ENCODE data around the gene LYST. TPM values are rescaled to one million over a fixed set of nuclear protein-coding genes. Genes with fewer than 3 reads are reported as not detected.
"Not testable (repeated sequence)": the region's sequence is repeated elsewhere in the genome, so short reads cannot be mapped to it uniquely, and the experiment has no call there.

The LYST gene
- total RNA-seq, 1 donor from 2014 or later: 7.2 TPM

- Mint-ChIP-seq H3K4me1 (peaks cover 9% of the 10 kb centered on the region), H3K4me3 (no peak overlapping the region), H3K36me3 (no peaks in the 10 kb centered on the region), H3K9me3 (no peaks in the 10 kb centered on the region), H3K27ac (no peak overlapping the region), H3K27me3 (ENCODE audit: low read depth) (peaks cover 56% of the 10 kb centered on the region)
- DNase-seq (ENCODE audit: low spot score in 2 of 2, unreplicated experiment in 2 of 2): no peak
- TF ChIP-seq CTCF (IDR thresholded peaks at IDR 0.05; ENCODE audit: unreplicated experiment): no peak
Measured at GRCh38 chr1:235642011-235642942, 224.4 kb downstream of the LYST start.

GRCh38 chr1:235640580-235640979 lies 226.1 kb downstream of the LYST start:
- Mint-ChIP-seq H3K36me3 (no peaks in the 10 kb centered on the region), H3K4me3 (no peak overlapping the region), H3K9me3 (no peaks in the 10 kb centered on the region), H3K4me1 (peaks cover 9% of the 10 kb centered on the region), H3K27ac (no peak overlapping the region), H3K27me3 (ENCODE audit: low read depth) (peaks cover 40% of the 10 kb centered on the region)
- DNase-seq (ENCODE audit: low spot score in 2 of 2, unreplicated experiment in 2 of 2): no peak
- no peak for TF ChIP-seq CTCF (IDR thresholded peaks at IDR 0.05; ENCODE audit: unreplicated experiment)

GRCh38 chr1:235639226-235640205 lies 227.2 kb downstream of the LYST start:
- H3K9me3 Mint-ChIP-seq: no peaks in the 10 kb centered on the region
- H3K4me1 Mint-ChIP-seq: peaks cover 9% of the 10 kb centered on the region
- H3K27me3 Mint-ChIP-seq (ENCODE audit: low read depth): peaks cover 33% of the 10 kb centered on the region
- H3K4me3 Mint-ChIP-seq: no peak overlapping the region
- H3K27ac Mint-ChIP-seq: no peak overlapping the region
- DNase-seq (ENCODE audit: low spot score in 2 of 2, unreplicated experiment in 2 of 2): no peak
- no peaks in the 10 kb centered on the region for H3K36me3 Mint-ChIP-seq
- no peak for TF ChIP-seq CTCF (IDR thresholded peaks at IDR 0.05; ENCODE audit: unreplicated experiment)

GRCh38 chr1:235638612-235639011 lies 228.1 kb downstream of the LYST start:
- not testable (repeated sequence) for H3K9me3 Mint-ChIP-seq; H3K4me1 Mint-ChIP-seq; H3K27ac Mint-ChIP-seq; DNase-seq (ENCODE audit: low spot score in 2 of 2, unreplicated experiment in 2 of 2); H3K36me3 Mint-ChIP-seq; H3K4me3 Mint-ChIP-seq
- peaks cover 25% of the 10 kb centered on the region for H3K27me3 Mint-ChIP-seq (ENCODE audit: low read depth)

- peaks cover 19% of the 10 kb centered on the region for H3K27me3 Mint-ChIP-seq (ENCODE audit: low read depth)
- no peak overlapping the region for H3K4me3 Mint-ChIP-seq
- H3K36me3 Mint-ChIP-seq: no peaks in the 10 kb centered on the region
- TF ChIP-seq CTCF (IDR thresholded peaks at IDR 0.05; ENCODE audit: unreplicated experiment): no peak
- no peaks in the 10 kb centered on the region for H3K9me3 Mint-ChIP-seq
- peaks cover 7% of the 10 kb centered on the region for H3K4me1 Mint-ChIP-seq
- no peak overlapping the region for H3K27ac Mint-ChIP-seq
- no peak for DNase-seq (ENCODE audit: low spot score in 2 of 2, unreplicated experiment in 2 of 2)
Measured at GRCh38 chr1:235637756-235638534, 228.8 kb downstream of the LYST start.

All from mesothelial cell of epicardium (in vitro differentiated cells).